HG03439 (cell line): ENCODE measurements around the gene RBM12.

Experiments used
- ATAC-seq: cut with Tn5 transposase; IDR thresholded peaks from one replicate; pipeline ENCODE4 v1.9.1; 2021; ENCODE audit warnings: mild to moderate bottlenecking, moderate library complexity; ENCODE audit not compliant: unreplicated experiment

RBM12 gene

GRCh38 chr20:35654415-35654814 lies 10.3 kb downstream of the RBM12 start:
- ATAC-seq, result no peak

GRCh38 chr20:35653893-35654292 lies 10.8 kb downstream of the RBM12 start:
- no peak for ATAC-seq

- ATAC-seq, result no peak
Measured at GRCh38 chr20:35653430-35653734, 11.3 kb downstream of the RBM12 start.

GRCh38 chr20:35652641-35653429 lies 11.9 kb downstream of the RBM12 start:
- no peak for ATAC-seq

- ATAC-seq, result no peak
Measured at GRCh38 chr20:35651958-35652357, 12.7 kb downstream of the RBM12 start.

- no peak for ATAC-seq
Measured at GRCh38 chr20:35650632-35651031, 14.1 kb downstream of the RBM12 start.

GRCh38 chr20:35648836-35649235 lies 15.9 kb downstream of the RBM12 start:
- ATAC-seq, result no peak

- ATAC-seq, result no peak
Measured at GRCh38 chr20:35644806-35645205, 19.9 kb downstream of the RBM12 start.

GRCh38 chr20:35643045-35643444 lies 21.7 kb downstream of the RBM12 start:
- ATAC-seq, result no peak

GRCh38 chr20:35641743-35642142 lies 23.0 kb downstream of the RBM12 start:
- no peak for ATAC-seq

GRCh38 chr20:35640724-35641123 lies 24.0 kb downstream of the RBM12 start:
- no peak for ATAC-seq

GRCh38 chr20:35638751-35639150 lies 25.9 kb downstream of the RBM12 start:
- no peak for ATAC-seq

GRCh38 chr20:35637276-35637675 lies 27.4 kb downstream of the RBM12 start:
- ATAC-seq, result no peak

GRCh38 chr20:35636095-35636494 lies 28.6 kb downstream of the RBM12 start:
- ATAC-seq, result no peak

- ATAC-seq, result no peak
Measured at GRCh38 chr20:35635652-35636051, 29.0 kb downstream of the RBM12 start.

- ATAC-seq, result no peak
Measured at GRCh38 chr20:35632539-35633115, 32.1 kb downstream of the RBM12 start.

GRCh38 chr20:35630636-35631035 lies 34.1 kb downstream of the RBM12 start:
- no peak for ATAC-seq

- no peak for ATAC-seq
Measured at GRCh38 chr20:35629427-35630145, 35.1 kb downstream of the RBM12 start.

- ATAC-seq, result no peak
Measured at GRCh38 chr20:35627121-35627520, 37.6 kb downstream of the RBM12 start.

- no peak for ATAC-seq
Measured at GRCh38 chr20:35626386-35627001, 38.2 kb downstream of the RBM12 start.

GRCh38 chr20:35625584-35626385 lies 38.9 kb downstream of the RBM12 start:
- ATAC-seq, result no peak
